ENCODE data around the gene CTDP1.

The CTDP1 gene

DNA sequence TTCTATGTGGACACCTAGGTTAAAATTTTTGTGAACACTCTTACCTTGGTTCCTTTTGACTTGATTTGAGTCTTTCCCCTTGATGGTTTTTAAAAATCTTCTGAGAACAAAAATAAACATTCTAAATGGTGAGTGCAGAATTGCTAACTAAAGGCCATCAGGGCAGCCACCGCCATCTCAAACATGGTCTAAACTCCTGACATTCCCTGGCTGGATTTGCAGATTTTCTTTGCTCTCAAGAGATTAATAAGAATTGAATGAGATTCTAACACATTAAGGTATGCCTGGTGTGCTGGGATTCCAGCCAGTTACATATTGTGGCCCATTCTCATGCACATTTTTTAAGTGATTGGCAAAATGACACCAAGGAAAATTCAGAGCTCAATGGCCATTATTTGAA is 17.2 kb upstream of the CTDP1 start:
- TF ChIP-seq, protein P1, sequence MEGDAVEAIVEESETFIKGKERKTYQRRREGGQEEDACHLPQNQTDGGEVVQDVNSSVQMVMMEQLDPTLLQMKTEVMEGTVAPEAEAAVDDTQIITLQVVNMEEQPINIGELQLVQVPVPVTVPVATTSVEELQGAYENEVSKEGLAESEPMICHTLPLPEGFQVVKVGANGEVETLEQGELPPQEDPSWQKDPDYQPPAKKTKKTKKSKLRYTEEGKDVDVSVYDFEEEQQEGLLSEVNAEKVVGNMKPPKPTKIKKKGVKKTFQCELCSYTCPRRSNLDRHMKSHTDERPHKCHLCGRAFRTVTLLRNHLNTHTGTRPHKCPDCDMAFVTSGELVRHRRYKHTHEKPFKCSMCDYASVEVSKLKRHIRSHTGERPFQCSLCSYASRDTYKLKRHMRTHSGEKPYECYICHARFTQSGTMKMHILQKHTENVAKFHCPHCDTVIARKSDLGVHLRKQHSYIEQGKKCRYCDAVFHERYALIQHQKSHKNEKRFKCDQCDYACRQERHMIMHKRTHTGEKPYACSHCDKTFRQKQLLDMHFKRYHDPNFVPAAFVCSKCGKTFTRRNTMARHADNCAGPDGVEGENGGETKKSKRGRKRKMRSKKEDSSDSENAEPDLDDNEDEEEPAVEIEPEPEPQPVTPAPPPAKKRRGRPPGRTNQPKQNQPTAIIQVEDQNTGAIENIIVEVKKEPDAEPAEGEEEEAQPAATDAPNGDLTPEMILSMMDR (conservative IDR thresholded peaks at IDR 0.05; ENCODE audit: low read depth, low read length), result no peak
- DNase-seq (ENCODE audit: low read depth), result peak; percentile 23
- H3K4me3 ChIP-seq (ENCODE audit: low read length), result no peak overlapping the region

DNA sequence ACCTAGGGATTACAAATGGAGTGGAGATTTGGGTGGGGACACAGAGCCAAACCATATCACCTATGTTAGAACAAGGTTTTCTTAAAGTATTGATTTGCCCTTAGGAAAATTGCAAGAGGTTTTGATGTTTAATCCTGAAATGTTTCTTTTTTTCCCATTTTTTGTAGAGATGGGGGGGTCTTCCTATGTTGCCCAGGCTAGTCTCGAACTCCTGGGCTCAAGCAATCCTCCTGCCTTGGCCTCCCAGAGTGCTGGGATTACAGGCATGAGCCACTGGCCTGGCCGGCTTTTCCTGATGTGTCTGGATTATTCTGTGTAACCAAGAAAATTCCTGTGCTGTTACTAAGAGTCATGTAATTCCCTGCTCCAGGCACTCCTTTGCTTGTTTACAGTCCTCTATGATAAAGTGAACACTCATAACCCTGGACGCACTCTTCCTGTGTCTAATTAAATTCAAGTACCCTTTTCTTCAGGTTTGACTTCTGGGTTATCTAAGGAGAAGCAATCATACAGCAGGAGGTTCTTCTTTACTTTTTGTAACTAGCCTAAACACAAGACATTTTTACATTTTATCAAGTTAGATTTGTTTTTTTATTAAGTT is 15.0 kb upstream of the CTDP1 start:
- TF ChIP-seq, protein P1 (conservative IDR thresholded peaks at IDR 0.05; ENCODE audit: low read depth, low read length), result no peak
- no peak overlapping the region for H3K4me3 ChIP-seq (ENCODE audit: low read length)
- DNase-seq (ENCODE audit: low read depth), result peak; percentile 26

DNA sequence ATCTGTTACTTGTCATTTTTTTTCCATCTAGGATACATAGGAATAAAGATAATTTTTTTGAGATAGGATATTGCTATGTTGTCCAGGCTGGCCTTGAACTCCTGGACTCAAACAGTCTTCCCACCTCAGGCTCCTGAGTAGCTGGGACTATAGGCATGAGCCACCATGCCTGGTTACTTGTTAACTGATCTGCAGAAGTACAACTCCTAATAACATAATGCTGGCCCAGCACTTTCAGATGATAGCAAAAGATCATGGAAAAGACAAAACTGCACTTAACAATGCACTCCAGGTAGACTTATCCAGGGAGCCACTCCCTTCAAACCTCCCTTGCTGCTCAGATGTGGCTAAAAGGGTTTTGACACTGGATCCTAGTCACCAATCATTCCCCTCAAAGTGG is 11.4 kb upstream of the CTDP1 start:
- DNase-seq (ENCODE audit: low read depth), result no peak
- TF ChIP-seq, protein P1 (conservative IDR thresholded peaks at IDR 0.05; ENCODE audit: low read depth, low read length), result no peak
- no peak overlapping the region for H3K4me3 ChIP-seq (ENCODE audit: low read length)

DNA sequence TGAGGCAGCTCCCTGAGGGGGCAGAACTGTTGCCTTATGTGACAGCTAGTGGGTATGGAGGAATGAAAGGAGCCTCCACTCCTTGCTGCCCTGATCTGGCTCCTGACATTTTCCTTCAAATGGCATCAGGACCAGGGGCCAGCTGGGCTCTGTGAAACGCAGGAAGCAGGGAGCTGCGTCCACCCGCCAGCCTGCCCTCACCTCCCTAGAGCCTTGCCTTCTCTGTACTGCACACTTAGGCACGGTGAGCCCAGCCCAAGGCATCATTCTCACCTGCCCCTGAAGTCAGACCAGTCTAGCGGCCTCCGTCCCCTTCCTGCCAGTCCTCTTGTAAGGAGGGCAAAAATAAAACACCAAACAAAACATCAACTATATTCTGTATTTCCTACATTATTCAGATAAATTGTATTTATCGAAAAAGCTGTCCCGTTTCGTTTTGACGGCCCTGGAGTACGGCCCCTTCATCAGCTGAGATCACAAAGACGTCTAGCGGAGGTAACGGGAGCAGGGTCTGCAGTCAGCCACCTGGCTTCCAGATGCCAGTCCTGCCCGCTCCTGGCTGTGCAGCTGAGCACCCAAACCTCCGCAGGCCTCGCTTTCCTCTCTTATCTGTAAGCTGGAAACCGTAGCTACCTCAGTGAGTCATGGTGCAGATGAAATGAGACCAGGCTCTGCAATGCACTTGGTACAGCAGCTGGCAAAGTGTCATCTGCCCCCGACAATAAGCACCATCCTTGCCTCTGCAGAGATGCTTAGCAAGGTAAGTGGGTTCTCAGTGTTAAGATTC is 6.9 kb upstream of the CTDP1 start:
- no peak for DNase-seq (ENCODE audit: low read depth)
- no peak overlapping the region for H3K4me3 ChIP-seq (ENCODE audit: low read length)
- TF ChIP-seq, protein P1 (conservative IDR thresholded peaks at IDR 0.05; ENCODE audit: low read depth, low read length), result no peak

DNA sequence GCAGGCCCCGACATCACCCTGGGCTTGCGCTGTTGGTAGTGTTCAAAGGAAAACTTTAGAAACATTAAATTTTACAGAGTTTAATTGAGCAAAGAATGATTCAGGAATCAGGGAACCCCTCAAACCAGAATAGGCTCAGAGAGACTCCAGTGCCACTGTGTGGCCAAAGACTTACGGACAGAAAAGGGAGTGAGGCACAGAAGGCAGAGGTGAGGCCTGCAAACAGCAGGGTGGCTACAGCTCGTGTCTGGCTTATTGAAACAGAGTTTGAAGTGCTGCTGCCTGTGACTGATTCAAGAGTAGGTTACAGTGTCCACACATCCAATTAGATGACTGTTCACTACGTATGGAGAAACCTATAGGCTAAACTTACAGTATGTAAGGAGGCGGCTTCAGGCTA is 2.4 kb upstream of the CTDP1 start:
- no peak overlapping the region for H3K4me3 ChIP-seq (ENCODE audit: low read length)
- TF ChIP-seq, protein P1 (conservative IDR thresholded peaks at IDR 0.05; ENCODE audit: low read depth, low read length), result no peak
- DNase-seq (ENCODE audit: low read depth), result no peak

DNA sequence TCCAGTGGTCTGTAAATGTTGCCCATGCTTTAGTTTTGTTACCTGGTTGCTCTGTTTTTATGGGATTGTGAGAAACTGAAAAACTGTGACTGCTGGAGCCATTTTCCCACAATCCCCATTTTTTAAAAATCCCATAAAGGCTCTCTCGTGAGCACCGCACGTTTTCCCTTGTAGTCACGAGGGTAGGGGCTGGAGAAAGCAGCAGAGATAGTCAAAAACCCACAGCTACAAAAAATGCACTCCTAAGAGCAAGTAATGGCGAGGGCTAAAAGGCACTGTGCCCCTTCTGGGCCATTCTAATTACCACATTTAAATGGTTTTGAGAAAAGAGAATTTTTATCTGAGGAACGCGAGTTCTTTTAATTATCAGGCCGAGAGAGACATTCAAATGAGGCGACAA is 1.8 kb upstream of the CTDP1 start:
- no peak for DNase-seq (ENCODE audit: low read depth)
- TF ChIP-seq, protein P1 (conservative IDR thresholded peaks at IDR 0.05; ENCODE audit: low read depth, low read length), result no peak
- peak overlapping the region; percentile 87 for H3K4me3 ChIP-seq (ENCODE audit: low read length)
